ENCODE data around the gene EXD2.

Gene EXD2

DNA sequence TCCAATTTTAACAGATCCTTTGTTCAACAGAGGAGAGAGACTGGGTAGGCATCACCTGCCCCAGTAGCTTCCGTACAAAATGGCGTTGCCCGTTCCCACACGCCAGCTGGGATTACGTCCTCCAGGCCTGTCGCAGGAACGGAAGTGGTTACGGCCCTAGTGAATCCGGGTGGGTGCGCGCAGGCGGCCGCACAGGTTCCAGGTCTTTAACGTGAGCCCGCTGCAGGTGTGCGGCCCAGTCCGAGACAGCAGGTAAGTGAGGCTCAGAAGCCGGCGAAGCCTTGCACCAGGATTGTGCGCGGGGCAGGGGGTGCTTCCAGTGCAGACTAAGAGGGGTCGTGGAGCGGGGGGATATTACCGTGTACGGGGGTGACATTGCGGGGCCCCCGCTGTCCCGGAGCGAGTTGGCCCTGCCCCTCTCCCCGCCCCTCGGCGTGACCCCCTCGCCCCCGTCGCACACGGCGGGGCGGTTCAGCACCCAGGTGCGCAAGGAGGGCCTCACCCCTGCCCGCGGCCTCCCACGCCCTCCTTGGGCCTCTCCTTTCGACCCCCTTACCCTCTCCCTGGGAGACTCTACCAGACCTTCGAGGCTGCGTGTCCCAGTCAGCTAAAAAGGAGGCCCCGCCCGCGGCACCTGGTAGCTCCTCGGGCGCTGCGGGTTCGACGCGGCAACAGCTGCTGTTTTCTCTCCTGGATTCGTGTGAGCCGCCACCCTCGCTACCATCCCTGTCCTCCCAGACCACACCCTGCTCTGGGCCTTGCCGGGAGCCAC, at the start of gene EXD2:
Gene EXD2 (plus strand): TSS at position 159 of the 772 bp plus-strand sequence. CDS start 17,973 bp downstream, outside the sequence.
- TF ChIP-seq, protein P1, sequence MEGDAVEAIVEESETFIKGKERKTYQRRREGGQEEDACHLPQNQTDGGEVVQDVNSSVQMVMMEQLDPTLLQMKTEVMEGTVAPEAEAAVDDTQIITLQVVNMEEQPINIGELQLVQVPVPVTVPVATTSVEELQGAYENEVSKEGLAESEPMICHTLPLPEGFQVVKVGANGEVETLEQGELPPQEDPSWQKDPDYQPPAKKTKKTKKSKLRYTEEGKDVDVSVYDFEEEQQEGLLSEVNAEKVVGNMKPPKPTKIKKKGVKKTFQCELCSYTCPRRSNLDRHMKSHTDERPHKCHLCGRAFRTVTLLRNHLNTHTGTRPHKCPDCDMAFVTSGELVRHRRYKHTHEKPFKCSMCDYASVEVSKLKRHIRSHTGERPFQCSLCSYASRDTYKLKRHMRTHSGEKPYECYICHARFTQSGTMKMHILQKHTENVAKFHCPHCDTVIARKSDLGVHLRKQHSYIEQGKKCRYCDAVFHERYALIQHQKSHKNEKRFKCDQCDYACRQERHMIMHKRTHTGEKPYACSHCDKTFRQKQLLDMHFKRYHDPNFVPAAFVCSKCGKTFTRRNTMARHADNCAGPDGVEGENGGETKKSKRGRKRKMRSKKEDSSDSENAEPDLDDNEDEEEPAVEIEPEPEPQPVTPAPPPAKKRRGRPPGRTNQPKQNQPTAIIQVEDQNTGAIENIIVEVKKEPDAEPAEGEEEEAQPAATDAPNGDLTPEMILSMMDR (conservative IDR thresholded peaks at IDR 0.05), result no peak
- H3K27ac ChIP-seq, result peak within 1 kb of the TSS; percentile 92

GRCh38 chr14:69141550-69141949, 49.7 kb upstream of the EXD2 start:
- no peak overlapping the region for H3K27ac ChIP-seq
- TF ChIP-seq, protein P1 (conservative IDR thresholded peaks at IDR 0.05), result no peak

- TF ChIP-seq, protein P1 (conservative IDR thresholded peaks at IDR 0.05), result no peak
- no peak overlapping the region for H3K27ac ChIP-seq
These were observed 49.2 kb upstream of the EXD2 start for GRCh38 chr14:69142101-69142500.

- TF ChIP-seq, protein P1 (conservative IDR thresholded peaks at IDR 0.05), result no peak
- H3K27ac ChIP-seq, result peak overlapping the region; percentile 92
These were observed 41.6 kb upstream of the EXD2 start for GRCh38 chr14:69149461-69150244.

GRCh38 chr14:69151458-69152180, 39.7 kb upstream of the EXD2 start:
- TF ChIP-seq, protein P1 (conservative IDR thresholded peaks at IDR 0.05), result peak; percentile 73
- peak overlapping the region; percentile 92 for H3K27ac ChIP-seq

DNA sequence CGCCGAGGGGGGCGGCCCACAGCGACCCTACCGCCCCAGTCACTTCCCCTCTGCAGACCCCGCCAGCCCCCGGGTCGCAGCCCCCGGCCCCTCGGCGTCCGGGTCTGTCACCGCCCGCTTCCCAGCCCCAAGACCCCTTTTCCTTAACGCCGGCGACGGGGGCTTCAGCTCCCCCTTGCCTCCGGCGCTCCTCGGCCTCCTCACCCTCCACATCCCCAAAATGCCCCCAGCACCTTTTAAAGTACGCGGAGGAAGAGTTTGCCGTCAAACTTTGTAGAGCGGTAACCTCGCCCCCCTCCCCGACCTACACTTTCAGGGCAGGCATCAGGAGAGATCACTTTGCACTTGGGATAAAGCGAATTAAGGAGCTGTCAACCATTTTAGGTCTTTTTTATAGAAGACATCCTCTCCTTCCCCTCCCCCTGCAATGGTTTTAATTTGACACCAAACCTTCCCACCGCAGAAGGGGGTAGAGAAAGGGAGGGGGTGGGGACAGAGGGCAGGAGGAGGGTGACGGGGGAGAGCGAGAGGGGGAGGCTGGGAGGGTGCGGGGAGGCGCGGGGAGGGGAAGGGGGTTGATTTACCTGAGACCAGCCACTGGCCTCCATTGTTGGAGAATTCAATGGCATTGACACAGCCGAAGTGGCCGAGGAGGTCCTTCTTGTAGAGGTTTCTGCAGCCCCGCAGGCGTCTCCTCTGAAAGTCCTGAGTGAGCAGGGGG, 39.0 kb upstream of the EXD2 start:
- TF ChIP-seq, protein P1 (conservative IDR thresholded peaks at IDR 0.05), result no peak
- peak overlapping the region; percentile 92 for H3K27ac ChIP-seq

Data from VCaP (cell line).